ENCODE data around the gene PBXIP1. TPM values are rescaled to one million over a fixed set of nuclear protein-coding genes. Genes with fewer than 3 reads are reported as not detected.

The PBXIP1 gene
- total RNA-seq, 2 experiments from 2014 or later, result 23.8 to 37.7 TPM

DNA sequence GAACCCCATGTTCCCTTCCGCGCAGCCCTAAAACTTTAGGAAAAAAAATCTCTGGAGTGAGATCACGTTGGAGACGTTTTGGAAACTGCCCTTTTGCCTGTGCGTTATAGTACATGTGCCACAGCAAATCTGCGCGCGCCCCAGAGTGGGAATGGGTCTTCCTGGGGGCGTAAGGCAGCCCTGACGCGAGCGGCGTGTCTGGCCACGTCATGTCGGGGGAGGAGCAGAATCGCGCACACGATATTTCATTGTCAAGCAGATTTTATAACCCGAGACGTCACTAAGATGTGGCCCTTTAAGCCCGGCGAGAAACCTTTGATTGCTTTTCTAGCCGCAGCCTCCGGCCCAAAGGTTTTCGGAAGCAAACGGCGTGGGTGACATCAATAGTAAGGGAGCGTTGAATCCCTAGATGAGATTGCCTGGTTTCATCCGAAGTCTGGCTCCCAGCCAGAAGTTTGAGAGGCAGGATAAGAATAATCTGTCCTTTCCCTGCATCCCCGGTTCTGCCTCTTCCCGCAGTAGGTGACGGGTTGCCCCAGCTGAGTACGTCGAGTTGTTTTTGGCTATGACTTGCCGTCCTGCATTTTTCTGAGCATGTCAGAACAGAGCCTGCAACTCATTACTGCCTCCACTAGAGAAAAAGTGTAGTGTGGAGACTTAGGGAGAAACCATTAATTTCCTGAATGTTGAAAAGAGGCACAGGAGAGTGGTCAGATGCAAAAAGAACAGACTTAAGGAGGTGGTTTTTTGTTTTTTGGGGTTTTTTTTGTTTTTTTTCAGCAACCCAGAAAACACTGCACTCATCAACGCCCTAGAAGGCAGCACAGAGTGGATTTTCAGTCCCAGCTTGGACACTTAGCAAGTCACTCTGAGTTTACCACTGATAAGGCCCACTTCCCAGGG is 18.6 kb downstream of the PBXIP1 start:
- no peaks in the 10 kb centered on the region for H3K9me2 ChIP-seq (ENCODE audit: insufficient read depth, low read length)
- peak overlapping the region; percentile 74 for H3K4me3 ChIP-seq (ENCODE audit: low read depth, low read length, poor library complexity, severe bottlenecking)
- no peak for TF ChIP-seq EZH2phosphoT487 (IDR thresholded peaks at IDR 0.05; ENCODE audit: borderline replicate concordance, low read depth, low read length)
- TF ChIP-seq, protein P1, sequence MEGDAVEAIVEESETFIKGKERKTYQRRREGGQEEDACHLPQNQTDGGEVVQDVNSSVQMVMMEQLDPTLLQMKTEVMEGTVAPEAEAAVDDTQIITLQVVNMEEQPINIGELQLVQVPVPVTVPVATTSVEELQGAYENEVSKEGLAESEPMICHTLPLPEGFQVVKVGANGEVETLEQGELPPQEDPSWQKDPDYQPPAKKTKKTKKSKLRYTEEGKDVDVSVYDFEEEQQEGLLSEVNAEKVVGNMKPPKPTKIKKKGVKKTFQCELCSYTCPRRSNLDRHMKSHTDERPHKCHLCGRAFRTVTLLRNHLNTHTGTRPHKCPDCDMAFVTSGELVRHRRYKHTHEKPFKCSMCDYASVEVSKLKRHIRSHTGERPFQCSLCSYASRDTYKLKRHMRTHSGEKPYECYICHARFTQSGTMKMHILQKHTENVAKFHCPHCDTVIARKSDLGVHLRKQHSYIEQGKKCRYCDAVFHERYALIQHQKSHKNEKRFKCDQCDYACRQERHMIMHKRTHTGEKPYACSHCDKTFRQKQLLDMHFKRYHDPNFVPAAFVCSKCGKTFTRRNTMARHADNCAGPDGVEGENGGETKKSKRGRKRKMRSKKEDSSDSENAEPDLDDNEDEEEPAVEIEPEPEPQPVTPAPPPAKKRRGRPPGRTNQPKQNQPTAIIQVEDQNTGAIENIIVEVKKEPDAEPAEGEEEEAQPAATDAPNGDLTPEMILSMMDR (conservative IDR thresholded peaks at IDR 0.05; ENCODE audit: low read length), result peak; percentile 62
- no peaks in the 10 kb centered on the region for H4K20me1 ChIP-seq (ENCODE audit: insufficient read depth, low read length)
- no peaks in the 10 kb centered on the region for H3K9me3 ChIP-seq (ENCODE audit: low read length)
- ChIA-PET POLR2A (interaction anchor here (0.6 to 1.4 kb wide), 5 partner anchors 19 to 268 kb away, joined by 3 to 5 read pairs (median 4); partner anchors contain the start of gene PBXIP1), CTCF (ENCODE audit: unreplicated experiment) (no interaction called here)
- intact Hi-C loops (cut with micrococcal nuclease; ENCODE audit: unreplicated experiment), result loop anchor here (2.0 kb wide), 1 partner anchor 379 kb away; the partner anchor contains the start of gene UBE2Q1
- peak overlapping the region; percentile 99 for H3K4me2 ChIP-seq (ENCODE audit: low read length)
- H2AFZ ChIP-seq (ENCODE audit: low read length), result peak overlapping the region; percentile 46; the same call in 1 of the 2 replicates
- H3K36me3 ChIP-seq (ENCODE audit: insufficient read depth, low read length), result no peaks in the 10 kb centered on the region
- peak overlapping the region; percentile 92 for H3K27ac ChIP-seq (ENCODE audit: low read depth, low read length, poor library complexity, severe bottlenecking)
- DNase-seq (ENCODE audit: low spot score), result peak; percentile 91
- peaks cover 61% of the 10 kb centered on the region for H3K4me1 ChIP-seq (ENCODE audit: insufficient read depth, low read length, poor library complexity, severe bottlenecking)
- peaks cover 47% of the 10 kb centered on the region for H3K79me2 ChIP-seq (ENCODE audit: insufficient read depth, low read depth, low read length)
- TSS peak; percentile 99 for BruUV-seq (replicated peaks)

DNA sequence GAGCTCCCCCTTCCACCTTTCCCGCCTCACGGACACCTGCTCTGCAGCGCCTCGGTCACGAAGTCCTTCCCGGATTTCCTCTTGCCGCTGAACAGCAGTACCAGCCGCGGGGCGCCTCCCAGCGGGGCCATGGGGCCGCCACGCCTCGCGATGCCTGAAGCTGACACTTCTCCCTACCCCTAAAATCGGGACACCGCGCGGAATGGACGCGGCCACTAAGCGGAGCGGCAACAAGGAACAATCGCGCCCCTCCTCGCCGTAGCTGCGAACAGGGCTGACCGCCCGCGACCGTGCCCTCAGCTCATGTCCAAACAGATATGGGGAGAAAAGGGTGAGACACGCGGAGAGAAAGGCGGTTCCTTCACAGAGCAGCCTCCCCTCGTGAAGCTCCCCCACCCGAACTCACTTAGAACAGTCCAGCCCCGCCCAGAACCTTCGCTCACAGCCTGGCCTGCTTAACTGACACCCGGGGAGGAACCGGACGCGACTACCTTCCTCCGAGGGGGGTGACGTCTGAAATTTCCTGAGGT is 19.3 kb downstream of the PBXIP1 start, which contains the start of gene PMVK:
TSS of gene PMVK (minus strand) at position 165 of the 530 bp plus-strand sequence. CDS start at position 131, 34 bp downstream.
- Histone ChIP-seq H3K4me2 (ENCODE audit: low read length) (peak within 1 kb of the TSS; percentile 99), H2AFZ (ENCODE audit: low read length) (peak within 1 kb of the TSS; percentile 46; the same call in 1 of the 2 replicates), H3K4me3 (ENCODE audit: low read depth, low read length, poor library complexity, severe bottlenecking) (peak within 1 kb of the TSS; percentile 74), H3K36me3 (ENCODE audit: insufficient read depth, low read length) (peaks cover 3% of the 10 kb centered on the region; the same call in 1 of the 2 replicates), H3K9me3 (ENCODE audit: low read length) (no peaks in the 10 kb centered on the region), H3K27ac (ENCODE audit: low read depth, low read length, poor library complexity, severe bottlenecking) (peak within 1 kb of the TSS; percentile 92), H3K4me1 (ENCODE audit: insufficient read depth, low read length, poor library complexity, severe bottlenecking) (peaks cover 54% of the 10 kb centered on the region), H3K9me2 (ENCODE audit: insufficient read depth, low read length) (no peaks in the 10 kb centered on the region), H4K20me1 (ENCODE audit: insufficient read depth, low read length) (no peaks in the 10 kb centered on the region), H3K79me2 (ENCODE audit: insufficient read depth, low read depth, low read length) (peaks cover 40% of the 10 kb centered on the region)
- BruUV-seq (replicated peaks), result no TSS peak
- TF ChIP-seq, protein P1 (conservative IDR thresholded peaks at IDR 0.05; ENCODE audit: low read length), result peak; percentile 74
- TF ChIP-seq EZH2phosphoT487 (IDR thresholded peaks at IDR 0.05; ENCODE audit: borderline replicate concordance, low read depth, low read length), result no peak
- DNase-seq (ENCODE audit: low spot score), result peak; percentile 97
- intact Hi-C loops (cut with micrococcal nuclease; ENCODE audit: unreplicated experiment), result loop anchor here (2.0 kb wide), 1 partner anchor 378 kb away; the partner anchor contains the start of gene UBE2Q1
- CTCF ChIA-PET (ENCODE audit: unreplicated experiment), result interaction anchor here (0.9 to 1.0 kb wide), 2 partner anchors 70 to 108 kb away, joined by 3 to 5 read pairs; no protein-coding TSS in a partner anchor
- POLR2A ChIA-PET, result interaction anchor here (0.5 to 1.9 kb wide), 9 partner anchors 8 to 267 kb away, joined by 3 to 7 read pairs (median 4); partner anchors contain the start of gene PBXIP1

All from OCI-LY7 (cell line).